HL-60 (cell line): ENCODE results near the gene TMEM179.

ENCODE experiments used
- CTCF ChIP-seq: IDR thresholded peaks from one replicate; pipeline ENCODE4 v1.5.1; 2011; ENCODE audit warnings: low read length, control low read depth, inconsistent platforms; ENCODE audit not compliant: insufficient read depth
- GABPA ChIP-seq: IDR thresholded peaks from 2 replicates; pipeline ENCODE4 v1.6.1; 2012; ENCODE audit warnings: low read depth
- POLR2AphosphoS5 ChIP-seq: IDR thresholded peaks from 2 replicates; pipeline ENCODE4 v1.6.1; 2012; ENCODE audit warnings: low read depth
- REST ChIP-seq: IDR thresholded peaks from 2 replicates; pipeline ENCODE4 v1.6.1; 2012; ENCODE audit warnings: low read depth; ENCODE audit not compliant: insufficient replicate concordance

GRCh38 chr14:104589338-104590195 lies 15.0 kb downstream of the TMEM179 start:
- TF ChIP-seq CTCF (no peak), REST (no peak), POLR2AphosphoS5 (no peak), GABPA (no peak)
